WTC11 (cell line): Measurements from ENCODE around the gene GPA33. TPM values are rescaled to one million over a fixed set of nuclear protein-coding genes. Genes with fewer than 3 reads are reported as not detected.

Source experiments
- ATAC-seq: fragments of 200-7000 bp; cut with Tn5 transposase; 2 replicates; pipeline ENCODE4 v1.10.0; 2021; ENCODE audit warnings: mild to moderate bottlenecking, moderate library complexity
- CTCF ChIA-PET: fragments of 300-600 bp; sonication (Branson Sonifier 250); formaldehyde crosslinking; loops from one replicate; lab custom pipeline; 2021; ENCODE audit warnings: antibody characterized with exemption; lab: Charles Lee
- POLR2A ChIA-PET: fragments of 350-600 bp; sonication (Branson Sonifier 250); formaldehyde crosslinking; loops from one replicate; lab custom pipeline; 2021; ENCODE audit warnings: antibody characterized with exemption; lab: Charles Lee
- DNase-seq: peaks from one replicate; pipeline ENCODE4 v3.0.0; 2021; ENCODE audit warnings: low spot score
- H3K27ac Mint-ChIP-seq: 2 replicates; pipeline ENCODE4 v1.8.0; 2021; ENCODE audit warnings: mixed read lengths
- H3K27me3 Mint-ChIP-seq: 2 replicates; pipeline ENCODE4 v1.8.0; 2021; ENCODE audit warnings: low read depth, mild to moderate bottlenecking, moderate library complexity, mixed read lengths
- H3K36me3 Mint-ChIP-seq: 2 replicates; pipeline ENCODE4 v1.8.0; 2021; ENCODE audit warnings: mixed read lengths
- H3K4me1 Mint-ChIP-seq: 2 replicates; pipeline ENCODE4 v1.8.0; 2022; ENCODE audit warnings: mixed read lengths
- H3K4me3 Mint-ChIP-seq: 2 replicates; pipeline ENCODE4 v1.8.0; 2021; ENCODE audit warnings: mild to moderate bottlenecking, moderate library complexity, mixed read lengths
- H3K9me3 Mint-ChIP-seq: 2 replicates; pipeline ENCODE4 v1.8.0; 2021; ENCODE audit warnings: mixed read lengths
- CREM ChIP-seq: sonication (generic); formaldehyde crosslinking; IDR thresholded peaks from 2 replicates; pipeline ENCODE4 v1.8.1; 2022; ENCODE audit warnings: mild to moderate bottlenecking, missing genetic modification reagents, moderate library complexity
- FOXJ3 ChIP-seq: sonication (generic); formaldehyde crosslinking; IDR thresholded peaks from 2 replicates; pipeline ENCODE4 v1.9.0; 2021; ENCODE audit warnings: missing genetic modification reagents, mild to moderate bottlenecking, borderline replicate concordance
- GABPB1 ChIP-seq: sonication (generic); formaldehyde crosslinking; IDR thresholded peaks from 2 replicates; pipeline ENCODE4 v1.8.1; 2023; ENCODE audit warnings: mild to moderate bottlenecking, missing genetic modification reagents
- GTF2I ChIP-seq: fragments of 250-450 bp; sonication (Bioruptor Pico); conservative IDR thresholded peaks from 2 replicates; pipeline ENCODE4 v1.4.0; 2021; ENCODE audit warnings: mild to moderate bottlenecking
- JAZF1 ChIP-seq: fragments of 250-450 bp; sonication (Bioruptor Pico); IDR thresholded peaks from 2 replicates; pipeline ENCODE4 v1.9.0; 2021; ENCODE audit warnings: moderate library complexity, mild to moderate bottlenecking, inconsistent platforms
- NR2C2 ChIP-seq: sonication (generic); formaldehyde crosslinking; IDR thresholded peaks from 2 replicates; pipeline ENCODE4 v1.8.0; 2022; ENCODE audit warnings: mild to moderate bottlenecking, missing genetic modification reagents
- RELA ChIP-seq: sonication (generic); formaldehyde crosslinking; IDR thresholded peaks from 2 replicates; pipeline ENCODE4 v1.8.1; 2022; ENCODE audit warnings: missing genetic modification reagents, mild to moderate bottlenecking, borderline replicate concordance
- SOX15 ChIP-seq: fragments of 250-450 bp; sonication (Bioruptor Pico); IDR thresholded peaks from 2 replicates; pipeline ENCODE4 v1.9.0; 2021; ENCODE audit warnings: mild to moderate bottlenecking
- SP1 ChIP-seq: sonication (generic); formaldehyde crosslinking; conservative IDR thresholded peaks from 2 replicates; pipeline ENCODE4 v1.8.1; 2022; ENCODE audit warnings: missing genetic modification reagents
- TCF7 ChIP-seq: sonication (generic); formaldehyde crosslinking; IDR thresholded peaks from 2 replicates; pipeline ENCODE4 v1.8.0; 2022; ENCODE audit warnings: mild to moderate bottlenecking, low read depth, missing genetic modification reagents, moderate library complexity
- ZNF671 ChIP-seq: fragments of 250-450 bp; sonication (Bioruptor Pico); IDR thresholded peaks from 2 replicates; pipeline ENCODE4 v1.8.0; 2021; ENCODE audit warnings: mild to moderate bottlenecking
- total RNA-seq: library from RNA; stranded (reverse); gene quantifications from 3 replicates; pipeline ENCODE4 v1.2.3, GENCODE V29; 2021
- TF ChIP-seq, protein P1 (sequence below): sonication (generic); formaldehyde crosslinking; conservative IDR thresholded peaks from 2 replicates; pipeline ENCODE4 v1.8.1; 2022; ENCODE audit warnings: mild to moderate bottlenecking, missing genetic modification reagents
- TF ChIP-seq, protein P2 (sequence below): fragments of 250-450 bp; sonication (Bioruptor Pico); IDR thresholded peaks from 2 replicates; pipeline ENCODE4 v1.9.0; 2021; ENCODE audit warnings: moderate library complexity, mild to moderate bottlenecking, inconsistent platforms, borderline replicate concordance
- TF ChIP-seq, protein P3 (sequence below): sonication (generic); formaldehyde crosslinking; IDR thresholded peaks from 2 replicates; pipeline ENCODE4 v1.8.0; 2023; ENCODE audit warnings: missing genetic modification reagents
- TF ChIP-seq, protein P4 (sequence below): sonication (generic); formaldehyde crosslinking; IDR thresholded peaks from 2 replicates; pipeline ENCODE4 v1.8.0; 2022; ENCODE audit warnings: mild to moderate bottlenecking, missing genetic modification reagents
- TF ChIP-seq, protein P5 (sequence below): sonication (generic); formaldehyde crosslinking; IDR thresholded peaks from 2 replicates; pipeline ENCODE4 v1.8.0; 2022; ENCODE audit warnings: mild to moderate bottlenecking, missing genetic modification reagents
- TF ChIP-seq, protein P6 (sequence below): sonication (generic); formaldehyde crosslinking; IDR thresholded peaks from 2 replicates; pipeline ENCODE4 v1.8.1; 2023; ENCODE audit warnings: mild to moderate bottlenecking, missing genetic modification reagents, moderate library complexity

GPA33 gene
- total RNA-seq, 1 experiment from 2014 or later: 0.63 TPM

DNA sequence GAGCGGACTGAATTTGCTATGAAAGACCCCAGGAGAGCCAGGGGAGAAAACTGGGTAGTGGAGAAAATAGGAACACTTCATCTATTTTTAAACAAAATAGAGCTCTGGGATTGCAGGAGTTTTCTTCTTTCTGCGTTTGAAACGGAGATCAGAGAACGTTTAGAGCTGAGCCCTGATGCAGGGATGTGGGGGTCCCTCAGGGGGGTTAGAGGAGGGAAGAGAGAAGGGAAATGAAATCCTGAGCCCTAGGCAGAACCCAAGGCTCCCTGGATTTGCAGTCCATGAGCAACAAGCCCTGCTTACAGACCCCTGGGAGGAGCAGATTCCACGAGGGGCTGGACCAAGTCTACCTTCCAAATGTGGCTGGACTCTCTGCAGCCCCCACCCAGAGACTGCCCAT, 25.5 kb upstream of the GPA33 start:
- TF ChIP-seq SOX15: no peak
- TF ChIP-seq RELA (CRISPR knock-in tag): no peak
- TF ChIP-seq, protein P1, sequence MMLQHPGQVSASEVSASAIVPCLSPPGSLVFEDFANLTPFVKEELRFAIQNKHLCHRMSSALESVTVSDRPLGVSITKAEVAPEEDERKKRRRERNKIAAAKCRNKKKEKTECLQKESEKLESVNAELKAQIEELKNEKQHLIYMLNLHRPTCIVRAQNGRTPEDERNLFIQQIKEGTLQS (CRISPR knock-in tag): no peak
- TF ChIP-seq NR2C2 (CRISPR knock-in tag): no peak
- 0 out of 2 replicates have a peak, but pooled peaks cover 4% of the 10 kb centered on the region for H3K36me3 Mint-ChIP-seq
- H3K9me3 Mint-ChIP-seq: peaks cover 4% of the 10 kb centered on the region; the same call in 1 of the 2 replicates
- ChIA-PET CTCF (interaction anchor here (0.6 to 1.9 kb wide), 5 partner anchors 13 to 205 kb away, joined by 3 to 7 read pairs (median 3); partner anchors contain the start of gene POU2F1), POLR2A (interaction anchor here (1.7 kb wide), 1 partner anchor 104 kb away, joined by 7 read pairs; the partner anchor contains the start of gene POU2F1)
- peak; percentile 27 for ATAC-seq
- no peak for DNase-seq
- no peak overlapping the region for H3K4me3 Mint-ChIP-seq
- H3K4me1 Mint-ChIP-seq: peaks cover 34% of the 10 kb centered on the region
- no peak overlapping the region for H3K27ac Mint-ChIP-seq
- H3K27me3 Mint-ChIP-seq: no peaks in the 10 kb centered on the region; the same call in 1 of the 2 replicates

DNA sequence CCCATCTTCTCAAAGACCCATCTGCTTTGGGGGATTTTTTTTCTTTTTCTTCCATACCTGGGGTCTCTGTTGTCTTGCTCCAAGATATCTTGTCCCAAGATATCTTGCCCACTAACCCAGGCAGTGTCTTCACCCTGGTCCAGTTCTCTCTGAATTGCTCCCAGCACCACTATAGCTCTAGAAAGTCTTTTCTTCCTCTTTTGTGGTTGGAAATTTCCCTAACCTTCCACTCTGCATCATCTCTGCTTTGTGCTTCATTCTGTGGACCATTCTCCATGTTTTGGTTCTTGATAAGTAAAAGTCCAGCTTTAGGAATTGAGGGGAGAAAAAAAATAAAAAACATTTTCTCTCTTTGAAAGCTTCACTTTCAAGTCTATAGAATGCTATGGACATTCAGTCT, 24.5 kb upstream of the GPA33 start:
- no peak overlapping the region for H3K4me3 Mint-ChIP-seq
- H3K9me3 Mint-ChIP-seq: peaks cover 10% of the 10 kb centered on the region
- ATAC-seq: no peak
- no peak for DNase-seq
- TF ChIP-seq GABPB1 (CRISPR knock-in tag) (no peak), NR2C2 (CRISPR knock-in tag) (no peak), SP1 (CRISPR knock-in tag) (no peak), TCF7 (no peak)
- TF ChIP-seq, protein P2, sequence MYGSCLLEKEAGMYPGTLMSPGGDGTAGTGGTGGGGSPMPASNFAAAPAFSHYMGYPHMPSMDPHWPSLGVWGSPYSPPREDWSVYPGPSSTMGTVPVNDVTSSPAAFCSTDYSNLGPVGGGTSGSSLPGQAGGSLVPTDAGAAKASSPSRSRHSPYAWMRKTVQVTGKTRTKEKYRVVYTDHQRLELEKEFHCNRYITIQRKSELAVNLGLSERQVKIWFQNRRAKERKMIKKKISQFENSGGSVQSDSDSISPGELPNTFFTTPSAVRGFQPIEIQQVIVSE (CRISPR knock-in tag): no peak
- no peak overlapping the region for H3K27ac Mint-ChIP-seq
- peaks cover 29% of the 10 kb centered on the region for H3K4me1 Mint-ChIP-seq
- ChIA-PET POLR2A (no interaction called here), CTCF (interaction anchor here (1.9 kb wide), 1 partner anchor 105 kb away, joined by 7 read pairs; the partner anchor contains the start of gene POU2F1)
- 0 out of 2 replicates have a peak, but pooled peaks cover 4% of the 10 kb centered on the region for H3K36me3 Mint-ChIP-seq
- H3K27me3 Mint-ChIP-seq: no peaks in the 10 kb centered on the region; the same call in 1 of the 2 replicates

DNA sequence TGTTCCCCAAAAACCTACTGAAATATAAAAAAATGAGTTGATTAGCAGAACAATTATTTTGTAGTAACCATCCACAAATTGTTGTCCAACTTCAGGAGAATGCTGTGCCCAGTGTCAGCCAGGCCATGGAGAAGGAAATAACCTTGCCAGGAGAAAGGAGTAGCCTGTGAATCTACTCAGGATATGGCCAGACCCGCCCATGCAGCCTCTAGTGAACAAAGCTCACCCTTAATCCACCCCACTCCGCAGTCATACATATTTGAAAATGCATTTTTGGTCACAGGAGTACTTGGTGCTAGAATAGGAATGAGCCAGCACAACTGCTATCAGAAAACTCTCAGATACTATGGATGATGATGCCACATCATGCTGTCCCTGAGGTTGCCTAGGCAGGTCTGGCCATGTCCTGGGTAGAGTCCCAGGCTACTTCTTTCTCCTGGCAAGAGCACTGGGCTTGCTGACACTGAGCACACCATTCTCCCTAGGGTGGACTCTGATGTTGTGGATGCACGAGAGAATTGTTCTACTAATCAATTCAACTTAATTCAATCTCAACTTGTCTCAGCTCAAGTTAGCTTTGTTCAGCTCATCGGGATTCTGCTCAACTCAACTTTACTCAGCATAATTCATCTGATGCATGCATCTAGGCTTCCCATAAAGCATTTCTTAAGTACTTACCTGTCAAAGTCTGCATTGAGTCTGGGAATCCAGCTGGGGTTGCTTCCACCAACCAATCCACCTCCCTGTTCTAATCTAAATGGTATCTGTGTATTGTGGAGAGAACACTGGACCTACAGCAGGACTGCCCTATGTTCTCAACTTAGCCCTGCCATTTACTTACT, 21.9 kb upstream of the GPA33 start:
- Mint-ChIP-seq H3K36me3 (0 out of 2 replicates have a peak, but pooled peaks cover 4% of the 10 kb centered on the region), H3K27ac (no peak overlapping the region), H3K4me3 (no peak overlapping the region), H3K27me3 (no peaks in the 10 kb centered on the region), H3K4me1 (peaks cover 26% of the 10 kb centered on the region), H3K9me3 (peaks cover 13% of the 10 kb centered on the region)
- TF ChIP-seq, protein P3, sequence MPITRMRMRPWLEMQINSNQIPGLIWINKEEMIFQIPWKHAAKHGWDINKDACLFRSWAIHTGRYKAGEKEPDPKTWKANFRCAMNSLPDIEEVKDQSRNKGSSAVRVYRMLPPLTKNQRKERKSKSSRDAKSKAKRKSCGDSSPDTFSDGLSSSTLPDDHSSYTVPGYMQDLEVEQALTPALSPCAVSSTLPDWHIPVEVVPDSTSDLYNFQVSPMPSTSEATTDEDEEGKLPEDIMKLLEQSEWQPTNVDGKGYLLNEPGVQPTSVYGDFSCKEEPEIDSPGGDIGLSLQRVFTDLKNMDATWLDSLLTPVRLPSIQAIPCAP: no peak
- TF ChIP-seq, protein P4, sequence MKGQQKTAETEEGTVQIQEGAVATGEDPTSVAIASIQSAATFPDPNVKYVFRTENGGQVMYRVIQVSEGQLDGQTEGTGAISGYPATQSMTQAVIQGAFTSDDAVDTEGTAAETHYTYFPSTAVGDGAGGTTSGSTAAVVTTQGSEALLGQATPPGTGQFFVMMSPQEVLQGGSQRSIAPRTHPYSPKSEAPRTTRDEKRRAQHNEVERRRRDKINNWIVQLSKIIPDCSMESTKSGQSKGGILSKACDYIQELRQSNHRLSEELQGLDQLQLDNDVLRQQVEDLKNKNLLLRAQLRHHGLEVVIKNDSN: no peak
- TF ChIP-seq SP1 (CRISPR knock-in tag) (no peak), JAZF1 (CRISPR knock-in tag) (no peak)
- TF ChIP-seq, protein P1 (CRISPR knock-in tag): no peak
- TF ChIP-seq, protein P5, sequence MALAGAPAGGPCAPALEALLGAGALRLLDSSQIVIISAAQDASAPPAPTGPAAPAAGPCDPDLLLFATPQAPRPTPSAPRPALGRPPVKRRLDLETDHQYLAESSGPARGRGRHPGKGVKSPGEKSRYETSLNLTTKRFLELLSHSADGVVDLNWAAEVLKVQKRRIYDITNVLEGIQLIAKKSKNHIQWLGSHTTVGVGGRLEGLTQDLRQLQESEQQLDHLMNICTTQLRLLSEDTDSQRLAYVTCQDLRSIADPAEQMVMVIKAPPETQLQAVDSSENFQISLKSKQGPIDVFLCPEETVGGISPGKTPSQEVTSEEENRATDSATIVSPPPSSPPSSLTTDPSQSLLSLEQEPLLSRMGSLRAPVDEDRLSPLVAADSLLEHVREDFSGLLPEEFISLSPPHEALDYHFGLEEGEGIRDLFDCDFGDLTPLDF (CRISPR knock-in tag): no peak
- DNase-seq (no peak), ATAC-seq (no peak)
- ChIA-PET POLR2A (no interaction called here), CTCF (no interaction called here)

DNA sequence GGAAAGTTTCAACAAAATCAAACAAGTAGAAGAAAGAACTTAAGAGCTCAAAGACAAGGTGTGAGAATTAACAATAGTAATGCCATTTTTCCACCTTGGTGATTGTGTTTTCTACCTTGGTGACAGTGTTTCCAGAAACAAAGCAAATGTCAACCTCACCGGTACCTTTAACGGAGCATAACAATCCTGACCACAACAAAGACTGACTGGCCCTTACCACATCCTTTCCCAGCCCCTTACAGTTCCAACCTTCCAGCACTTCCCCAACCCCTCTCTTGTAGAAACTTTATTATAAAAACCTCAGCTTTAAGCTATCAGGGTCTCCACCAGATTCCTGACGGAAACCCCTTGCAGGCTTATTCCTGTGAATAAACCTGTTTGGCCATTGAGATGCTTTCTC, 20.4 kb upstream of the GPA33 start:
- ChIA-PET POLR2A (no interaction called here), CTCF (no interaction called here)
- Mint-ChIP-seq H3K4me1 (peaks cover 25% of the 10 kb centered on the region), H3K27ac (no peak overlapping the region), H3K4me3 (no peak overlapping the region), H3K9me3 (peaks cover 13% of the 10 kb centered on the region), H3K36me3 (0 out of 2 replicates have a peak, but pooled peaks cover 4% of the 10 kb centered on the region), H3K27me3 (no peaks in the 10 kb centered on the region)
- TF ChIP-seq, protein P6, sequence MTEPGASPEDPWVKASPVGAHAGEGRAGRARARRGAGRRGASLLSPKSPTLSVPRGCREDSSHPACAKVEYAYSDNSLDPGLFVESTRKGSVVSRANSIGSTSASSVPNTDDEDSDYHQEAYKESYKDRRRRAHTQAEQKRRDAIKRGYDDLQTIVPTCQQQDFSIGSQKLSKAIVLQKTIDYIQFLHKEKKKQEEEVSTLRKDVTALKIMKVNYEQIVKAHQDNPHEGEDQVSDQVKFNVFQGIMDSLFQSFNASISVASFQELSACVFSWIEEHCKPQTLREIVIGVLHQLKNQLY (CRISPR knock-in tag): no peak
- TF ChIP-seq, protein P5 (CRISPR knock-in tag): no peak
- TF ChIP-seq FOXJ3 (CRISPR knock-in tag) (no peak), CREM (CRISPR knock-in tag) (no peak), ZNF671 (CRISPR knock-in tag) (no peak), GTF2I (CRISPR knock-in tag) (no peak)
- DNase-seq (no peak), ATAC-seq (no peak)
